Smooth muscle cell (in vitro differentiated cells): Measurements from ENCODE around the gene ADAMTS7. TPM values are rescaled to one million over a fixed set of nuclear protein-coding genes. Genes with fewer than 3 reads are reported as not detected.
"Not testable (repeated sequence)": the region's sequence is repeated elsewhere in the genome, so short reads cannot be mapped to it uniquely, and the experiment has no call there.

ENCODE experiments used
- DNase-seq: peaks from one replicate; lab custom pipeline; 2025; ENCODE audit not compliant: unreplicated experiment; lab: John Stamatoyannopoulos, UW
- H2AFZ ChIP-seq: fragments of 200-600 bp; sonication (generic); 2 replicates; pipeline ENCODE4 v1.6.0; 2016; ENCODE audit warnings: antibody characterized with exemption, low read depth, mild to moderate bottlenecking
- H3F3A ChIP-seq: fragments of 200-600 bp; sonication (generic); 2 replicates; pipeline ENCODE4 v1.6.0; 2017; ENCODE audit warnings: antibody characterized with exemption, low read depth
- H3K27ac ChIP-seq: fragments of 200-600 bp; sonication (generic); 2 replicates; pipeline ENCODE4 v1.5.1; 2016; ENCODE audit warnings: low read depth, mild to moderate bottlenecking
- H3K27me3 ChIP-seq: fragments of 200-600 bp; sonication (generic); 2 replicates; pipeline ENCODE4 v1.6.1; 2016; ENCODE audit warnings: low read depth, mild to moderate bottlenecking
- H3K36me3 ChIP-seq: fragments of 200-600 bp; sonication (generic); 2 replicates; pipeline ENCODE4 v1.5.1; 2016; ENCODE audit warnings: low read depth
- H3K4me1 ChIP-seq: fragments of 200-600 bp; sonication (generic); 2 replicates; pipeline ENCODE4 v1.5.1; 2016; ENCODE audit warnings: low read depth
- H3K4me2 ChIP-seq: fragments of 200-600 bp; sonication (generic); 2 replicates; pipeline ENCODE4 v1.6.0; 2016; ENCODE audit warnings: mild to moderate bottlenecking
- H3K4me3 ChIP-seq: fragments of 200-600 bp; sonication (generic); 2 replicates; pipeline ENCODE4 v1.5.1; 2016; ENCODE audit warnings: mild to moderate bottlenecking
- H3K79me2 ChIP-seq: fragments of 200-600 bp; sonication (generic); 2 replicates; pipeline ENCODE4 v1.6.0; 2016; ENCODE audit warnings: low read depth, mild to moderate bottlenecking
- H3K9ac ChIP-seq: fragments of 200-600 bp; sonication (generic); 2 replicates; pipeline ENCODE4 v1.6.0; 2016; ENCODE audit warnings: low read depth
- H3K9me3 ChIP-seq: fragments of 200-600 bp; sonication (generic); replicated peaks from 2 replicates; pipeline ENCODE4 v1.5.1; 2016; ENCODE audit warnings: low read depth
- H4K20me1 ChIP-seq: fragments of 200-600 bp; sonication (generic); 2 replicates; pipeline ENCODE4 v1.6.0; 2016; ENCODE audit warnings: low read depth
- WGBS: methylation state at CpG from one replicate; pipeline ENCODE4 v1.1.7; 2016; ENCODE audit warnings: low lambda C conversion rate; 5-methylcytosine and 5-hydroxymethylcytosine counted together
- polyA plus RNA-seq: library from polyadenylated mRNA; unstranded; fragments of >200 nt; fragmentation: Nextera tagmentation; extraction: Ambion mirVana; gene quantifications from 2 replicates; pipeline ENCODE4 v1.2.1, GENCODE V29; 2016
- total RNA-seq: library from RNA; depleted of rRNA; stranded (reverse); fragments of >200 nt; gene quantifications from 2 replicates; pipeline ENCODE4 v1.2.3, GENCODE V29; 2014
- TF ChIP-seq, protein P1 (sequence below): fragments of 200-600 bp; sonication (generic); IDR thresholded peaks from 2 replicates; pipeline ENCODE4 v1.5.1; 2017; ENCODE audit warnings: borderline replicate concordance, mild to moderate bottlenecking, antibody characterized with exemption; ENCODE audit not compliant: insufficient read depth, poor library complexity, severe bottlenecking

ADAMTS7 gene
- total and polyA plus RNA-seq, 2 experiments from 2014 or later: 11.0 to 11.2 TPM

DNA sequence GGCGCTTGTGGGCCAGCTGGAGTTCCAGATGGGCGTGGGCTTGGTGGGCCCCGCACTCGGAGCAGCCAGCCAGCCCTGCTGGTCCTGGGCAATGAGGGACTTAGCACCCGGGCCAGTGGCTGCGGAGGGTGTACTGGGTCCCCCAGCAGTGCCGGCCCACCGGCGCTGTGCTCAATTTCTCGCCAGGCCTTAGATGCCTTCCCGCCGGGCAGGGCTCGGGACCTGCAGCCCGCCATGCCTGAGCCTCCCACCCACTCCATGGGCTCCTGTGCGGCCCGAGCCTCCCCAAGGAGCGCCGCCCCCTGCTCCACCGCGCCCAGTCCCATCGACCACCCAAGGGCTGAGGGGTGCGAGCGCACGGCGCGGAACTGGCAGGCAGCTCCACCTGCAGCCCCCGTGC, 35.6 kb upstream of the ADAMTS7 start:
- not testable (repeated sequence) for H3K4me1 ChIP-seq, H3K4me3 ChIP-seq, DNase-seq, H2AFZ ChIP-seq, H4K20me1 ChIP-seq, H3K9ac ChIP-seq, H3K27me3 ChIP-seq, H3K36me3 ChIP-seq, H3F3A ChIP-seq, H3K4me2 ChIP-seq, H3K79me2 ChIP-seq, H3K9me3 ChIP-seq, H3K27ac ChIP-seq
- WGBS: 97% methylated on average over 24 of the region's 27 CpGs

DNA sequence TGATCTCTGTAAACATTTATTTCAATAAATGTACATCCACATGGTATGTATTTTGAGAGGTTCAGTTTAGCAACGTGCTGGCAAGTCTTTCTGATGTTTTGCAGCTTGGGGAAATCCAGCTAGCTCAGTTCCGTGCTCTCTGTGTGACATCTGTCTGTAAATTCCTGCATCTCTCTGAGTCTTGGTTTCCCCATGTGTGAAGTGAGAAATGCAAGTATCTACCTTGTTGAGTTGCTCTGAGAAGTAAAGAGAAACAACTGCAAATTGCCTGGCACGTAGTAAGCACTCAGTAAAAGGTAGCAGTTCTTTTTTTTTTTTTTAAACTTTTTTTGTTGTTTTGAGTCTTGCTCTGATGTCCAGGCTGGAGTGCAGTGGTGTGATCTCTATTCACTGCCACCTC, 31.3 kb upstream of the ADAMTS7 start:
- Histone ChIP-seq H3K27ac (no peak overlapping the region), H3K4me2 (no peak overlapping the region), H2AFZ (no peak overlapping the region), H4K20me1 (no peaks in the 10 kb centered on the region), H3K9me3 (no peaks in the 10 kb centered on the region), H3F3A (no peaks in the 10 kb centered on the region), H3K36me3 (no peaks in the 10 kb centered on the region), H3K4me3 (no peak overlapping the region), H3K4me1 (no peaks in the 10 kb centered on the region), H3K9ac (no peak overlapping the region), H3K79me2 (no peaks in the 10 kb centered on the region), H3K27me3 (no peaks in the 10 kb centered on the region)
- TF ChIP-seq, protein P1, sequence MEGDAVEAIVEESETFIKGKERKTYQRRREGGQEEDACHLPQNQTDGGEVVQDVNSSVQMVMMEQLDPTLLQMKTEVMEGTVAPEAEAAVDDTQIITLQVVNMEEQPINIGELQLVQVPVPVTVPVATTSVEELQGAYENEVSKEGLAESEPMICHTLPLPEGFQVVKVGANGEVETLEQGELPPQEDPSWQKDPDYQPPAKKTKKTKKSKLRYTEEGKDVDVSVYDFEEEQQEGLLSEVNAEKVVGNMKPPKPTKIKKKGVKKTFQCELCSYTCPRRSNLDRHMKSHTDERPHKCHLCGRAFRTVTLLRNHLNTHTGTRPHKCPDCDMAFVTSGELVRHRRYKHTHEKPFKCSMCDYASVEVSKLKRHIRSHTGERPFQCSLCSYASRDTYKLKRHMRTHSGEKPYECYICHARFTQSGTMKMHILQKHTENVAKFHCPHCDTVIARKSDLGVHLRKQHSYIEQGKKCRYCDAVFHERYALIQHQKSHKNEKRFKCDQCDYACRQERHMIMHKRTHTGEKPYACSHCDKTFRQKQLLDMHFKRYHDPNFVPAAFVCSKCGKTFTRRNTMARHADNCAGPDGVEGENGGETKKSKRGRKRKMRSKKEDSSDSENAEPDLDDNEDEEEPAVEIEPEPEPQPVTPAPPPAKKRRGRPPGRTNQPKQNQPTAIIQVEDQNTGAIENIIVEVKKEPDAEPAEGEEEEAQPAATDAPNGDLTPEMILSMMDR: no peak
- WGBS: 86% methylated on average over 3 of the region's 3 CpGs
- DNase-seq: no peak

DNA sequence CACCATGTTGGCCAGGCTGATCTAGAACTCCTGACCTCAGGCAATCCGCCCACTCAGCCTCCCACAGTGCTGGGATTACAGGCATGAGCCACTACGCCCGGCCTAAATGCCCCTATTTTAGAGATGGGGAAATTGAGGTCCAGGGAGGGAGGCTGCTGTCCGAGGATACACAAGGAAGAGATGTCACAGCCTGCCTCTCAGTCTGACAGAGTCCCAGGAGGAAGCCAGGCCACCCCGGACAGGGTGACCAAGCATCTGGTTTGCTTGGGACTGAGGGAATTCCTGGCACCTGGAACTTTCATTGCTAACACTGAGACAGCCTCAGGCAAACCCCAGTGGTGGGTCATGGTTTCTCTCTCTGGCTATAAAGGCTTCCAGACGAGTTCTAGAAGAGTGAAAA, 30.6 kb upstream of the ADAMTS7 start:
- H4K20me1 ChIP-seq: no peaks in the 10 kb centered on the region
- no peaks in the 10 kb centered on the region for H3K36me3 ChIP-seq
- no peak overlapping the region for H3K4me3 ChIP-seq
- DNase-seq: no peak
- H3K27me3 ChIP-seq: no peaks in the 10 kb centered on the region
- no peaks in the 10 kb centered on the region for H3F3A ChIP-seq
- no peaks in the 10 kb centered on the region for H3K4me1 ChIP-seq
- no peak overlapping the region for H3K27ac ChIP-seq
- H3K9ac ChIP-seq: no peak overlapping the region
- no peaks in the 10 kb centered on the region for H3K9me3 ChIP-seq
- no peaks in the 10 kb centered on the region for H3K79me2 ChIP-seq
- H3K4me2 ChIP-seq: no peak overlapping the region
- no peak overlapping the region for H2AFZ ChIP-seq
- WGBS: 90% methylated on average over 6 of the region's 6 CpGs
- TF ChIP-seq, protein P1: no peak

DNA sequence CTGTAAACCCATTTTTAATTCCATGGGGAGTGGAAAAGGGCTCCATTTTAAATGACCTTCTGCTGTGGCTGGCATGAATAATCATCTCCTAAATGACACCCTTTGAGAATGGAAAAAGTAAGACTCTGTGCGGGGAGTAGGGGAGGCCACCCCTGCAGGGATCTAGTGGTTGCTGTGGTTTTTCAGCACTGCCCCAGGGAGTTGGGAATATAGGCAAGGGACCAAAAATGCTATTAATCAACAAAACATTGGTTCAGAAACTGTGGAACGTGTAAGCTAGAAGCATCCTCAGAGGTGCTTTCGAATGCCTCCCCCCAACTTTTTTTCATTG, 30.1 kb upstream of the ADAMTS7 start:
- TF ChIP-seq, protein P1: no peak
- no peaks in the 10 kb centered on the region for H3F3A ChIP-seq
- no peaks in the 10 kb centered on the region for H3K27me3 ChIP-seq
- DNase-seq: no peak
- peak overlapping the region; percentile 38 for H3K9ac ChIP-seq
- no peak overlapping the region for H3K4me2 ChIP-seq
- H3K36me3 ChIP-seq: no peaks in the 10 kb centered on the region
- H3K4me3 ChIP-seq: no peak overlapping the region
- H2AFZ ChIP-seq: no peak overlapping the region
- H3K27ac ChIP-seq: peak overlapping the region; percentile 69
- no peaks in the 10 kb centered on the region for H4K20me1 ChIP-seq
- H3K9me3 ChIP-seq: no peaks in the 10 kb centered on the region
- no peaks in the 10 kb centered on the region for H3K79me2 ChIP-seq
- 56% methylated on average over 3 of the region's 3 CpGs for WGBS
- no peaks in the 10 kb centered on the region for H3K4me1 ChIP-seq
